Lower leg skin (tissue), 3 donors: ENCODE data around the gene NMRK2.

Source experiments
- CTCF ChIP-seq, 3 donors: fragments of 450-650 bp; IDR thresholded peaks; one replicate each; pipeline ENCODE4 v1.5.1; 2016; ENCODE audit warnings: antibody characterized with exemption in 3 of 3, mild to moderate bottlenecking in 3 of 3, moderate library complexity in 2 of 3
- POLR2A ChIP-seq, 2 donors: fragments of 450-650 bp; IDR thresholded peaks; one replicate each; pipeline ENCODE4 v1.6.1; 2016 to 2017; ENCODE audit warnings: antibody characterized with exemption in 2 of 2, mild to moderate bottlenecking in 1 of 2, moderate library complexity in 1 of 2

- TF ChIP-seq POLR2A (IDR thresholded peaks at IDR 0.05) (no peak), CTCF (IDR thresholded peaks at IDR 0.05) (no peak)
Observed at GRCh38 chr19:3964256-3965194, 31.7 kb downstream of the NMRK2 start.
